ENCODE results near the gene COL20A1. TPM values are rescaled to one million over a fixed set of nuclear protein-coding genes. Genes with fewer than 3 reads are reported as not detected.

The COL20A1 gene
- total and polyA plus RNA-seq, 2 of the 13 experiments (the other 11 are each of a cell fraction or from before 2014, with no cell fraction given) = not detected

DNA sequence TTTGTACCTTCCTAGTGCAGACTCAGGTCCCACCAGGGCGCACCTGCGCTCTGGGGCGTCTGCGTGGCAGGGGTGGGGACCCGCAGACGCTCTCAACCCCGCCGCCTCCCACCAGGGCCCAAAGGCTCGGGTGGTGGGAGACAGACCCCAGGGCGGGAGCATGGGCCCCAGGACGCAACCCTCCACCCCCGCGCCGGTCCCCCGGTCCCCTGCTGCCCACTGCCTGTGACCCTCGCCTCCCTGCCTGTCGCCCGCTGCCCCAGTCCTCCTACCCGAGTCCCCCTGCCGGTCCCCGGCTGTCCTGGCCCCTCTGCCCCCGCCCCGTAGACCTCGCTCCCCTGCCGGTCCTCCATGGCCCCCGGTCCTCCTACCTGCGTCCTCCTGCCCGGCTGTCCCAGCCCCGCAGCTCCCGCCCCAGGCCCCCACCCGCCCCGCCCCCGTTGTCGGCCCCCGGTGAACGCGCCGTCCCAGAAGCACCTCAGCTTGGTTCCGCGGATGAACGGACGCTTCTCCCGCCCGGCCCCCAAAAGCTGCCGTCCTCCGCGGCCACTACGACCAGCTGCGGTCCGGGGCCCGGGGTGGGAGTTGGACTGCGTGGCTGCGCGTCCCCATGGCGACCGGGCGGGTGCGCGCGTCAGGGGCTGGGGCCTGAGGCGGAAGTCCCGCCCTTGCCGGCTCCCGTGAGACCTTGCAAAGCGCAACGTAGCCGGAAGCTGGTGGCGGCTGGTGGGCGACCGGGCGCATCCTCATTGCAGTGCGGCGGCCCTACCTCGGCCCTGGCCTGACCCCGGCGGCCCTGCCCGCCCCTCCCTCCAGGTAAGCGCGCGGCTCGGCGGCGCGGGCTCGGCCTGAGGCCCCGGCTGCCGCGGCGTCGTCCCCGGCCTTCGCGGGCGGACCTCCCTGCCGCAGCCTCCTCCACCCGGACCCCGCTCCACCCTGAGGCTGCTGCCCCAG is 20.6 kb upstream of the COL20A1 start, which contains the start of gene ARFGAP1 (continued):
- TF ChIP-seq AHR (CRISPR knock-in tag; IDR thresholded peaks at IDR 0.05) (no peak), ZFYVE20 (CRISPR knock-in tag; IDR thresholded peaks at IDR 0.05; ENCODE audit: borderline replicate concordance, low read depth) (0 out of 2 replicates have a peak, but pooled peaks have one; percentile 20), KDM3A (CRISPR knock-in tag; IDR thresholded peaks at IDR 0.05; ENCODE audit: low read depth) (peak; percentile 54; the same call in 1 of the 2 replicates), AFF4 (CRISPR knock-in tag; IDR thresholded peaks at IDR 0.05) (no peak), GABPA (IDR thresholded peaks at IDR 0.05; ENCODE audit: low read depth, low read length) (peak; percentile 99), GABPA (CRISPR knock-in tag; IDR thresholded peaks at IDR 0.05; ENCODE audit: low read depth) (peak; percentile 92), GLMP (CRISPR knock-in tag; IDR thresholded peaks at IDR 0.05; ENCODE audit: borderline replicate concordance) (no peak), DMAP1 (CRISPR knock-in tag; IDR thresholded peaks at IDR 0.05) (peak; percentile 78), ZFP37 (CRISPR knock-in tag; IDR thresholded peaks at IDR 0.05; ENCODE audit: borderline replicate concordance) (no peak), ZNF746 (CRISPR knock-in tag; IDR thresholded peaks at IDR 0.05) (no peak), FOXK1 (CRISPR knock-in tag; IDR thresholded peaks at IDR 0.05; ENCODE audit: borderline replicate concordance, low read depth) (peak; percentile 89; the same call in 1 of the 2 replicates), ERF (CRISPR knock-in tag; IDR thresholded peaks at IDR 0.05) (peak; percentile 86), TEAD2 (CRISPR knock-in tag; IDR thresholded peaks at IDR 0.05) (0 out of 2 replicates have a peak, but pooled peaks have one; percentile 21)
- TF ChIP-seq, protein P1, sequence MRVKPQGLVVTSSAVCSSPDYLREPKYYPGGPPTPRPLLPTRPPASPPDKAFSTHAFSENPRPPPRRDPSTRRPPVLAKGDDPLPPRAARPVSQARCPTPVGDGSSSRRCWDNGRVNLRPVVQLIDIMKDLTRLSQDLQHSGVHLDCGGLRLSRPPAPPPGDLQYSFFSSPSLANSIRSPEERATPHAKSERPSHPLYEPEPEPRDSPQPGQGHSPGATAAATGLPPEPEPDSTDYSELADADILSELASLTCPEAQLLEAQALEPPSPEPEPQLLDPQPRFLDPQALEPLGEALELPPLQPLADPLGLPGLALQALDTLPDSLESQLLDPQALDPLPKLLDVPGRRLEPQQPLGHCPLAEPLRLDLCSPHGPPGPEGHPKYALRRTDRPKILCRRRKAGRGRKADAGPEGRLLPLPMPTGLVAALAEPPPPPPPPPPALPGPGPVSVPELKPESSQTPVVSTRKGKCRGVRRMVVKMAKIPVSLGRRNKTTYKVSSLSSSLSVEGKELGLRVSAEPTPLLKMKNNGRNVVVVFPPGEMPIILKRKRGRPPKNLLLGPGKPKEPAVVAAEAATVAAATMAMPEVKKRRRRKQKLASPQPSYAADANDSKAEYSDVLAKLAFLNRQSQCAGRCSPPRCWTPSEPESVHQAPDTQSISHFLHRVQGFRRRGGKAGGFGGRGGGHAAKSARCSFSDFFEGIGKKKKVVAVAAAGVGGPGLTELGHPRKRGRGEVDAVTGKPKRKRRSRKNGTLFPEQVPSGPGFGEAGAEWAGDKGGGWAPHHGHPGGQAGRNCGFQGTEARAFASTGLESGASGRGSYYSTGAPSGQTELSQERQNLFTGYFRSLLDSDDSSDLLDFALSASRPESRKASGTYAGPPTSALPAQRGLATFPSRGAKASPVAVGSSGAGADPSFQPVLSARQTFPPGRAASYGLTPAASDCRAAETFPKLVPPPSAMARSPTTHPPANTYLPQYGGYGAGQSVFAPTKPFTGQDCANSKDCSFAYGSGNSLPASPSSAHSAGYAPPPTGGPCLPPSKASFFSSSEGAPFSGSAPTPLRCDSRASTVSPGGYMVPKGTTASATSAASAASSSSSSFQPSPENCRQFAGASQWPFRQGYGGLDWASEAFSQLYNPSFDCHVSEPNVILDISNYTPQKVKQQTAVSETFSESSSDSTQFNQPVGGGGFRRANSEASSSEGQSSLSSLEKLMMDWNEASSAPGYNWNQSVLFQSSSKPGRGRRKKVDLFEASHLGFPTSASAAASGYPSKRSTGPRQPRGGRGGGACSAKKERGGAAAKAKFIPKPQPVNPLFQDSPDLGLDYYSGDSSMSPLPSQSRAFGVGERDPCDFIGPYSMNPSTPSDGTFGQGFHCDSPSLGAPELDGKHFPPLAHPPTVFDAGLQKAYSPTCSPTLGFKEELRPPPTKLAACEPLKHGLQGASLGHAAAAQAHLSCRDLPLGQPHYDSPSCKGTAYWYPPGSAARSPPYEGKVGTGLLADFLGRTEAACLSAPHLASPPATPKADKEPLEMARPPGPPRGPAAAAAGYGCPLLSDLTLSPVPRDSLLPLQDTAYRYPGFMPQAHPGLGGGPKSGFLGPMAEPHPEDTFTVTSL (CRISPR knock-in tag; IDR thresholded peaks at IDR 0.05; ENCODE audit: borderline replicate concordance) = no peak
- TF ChIP-seq, protein P2, sequence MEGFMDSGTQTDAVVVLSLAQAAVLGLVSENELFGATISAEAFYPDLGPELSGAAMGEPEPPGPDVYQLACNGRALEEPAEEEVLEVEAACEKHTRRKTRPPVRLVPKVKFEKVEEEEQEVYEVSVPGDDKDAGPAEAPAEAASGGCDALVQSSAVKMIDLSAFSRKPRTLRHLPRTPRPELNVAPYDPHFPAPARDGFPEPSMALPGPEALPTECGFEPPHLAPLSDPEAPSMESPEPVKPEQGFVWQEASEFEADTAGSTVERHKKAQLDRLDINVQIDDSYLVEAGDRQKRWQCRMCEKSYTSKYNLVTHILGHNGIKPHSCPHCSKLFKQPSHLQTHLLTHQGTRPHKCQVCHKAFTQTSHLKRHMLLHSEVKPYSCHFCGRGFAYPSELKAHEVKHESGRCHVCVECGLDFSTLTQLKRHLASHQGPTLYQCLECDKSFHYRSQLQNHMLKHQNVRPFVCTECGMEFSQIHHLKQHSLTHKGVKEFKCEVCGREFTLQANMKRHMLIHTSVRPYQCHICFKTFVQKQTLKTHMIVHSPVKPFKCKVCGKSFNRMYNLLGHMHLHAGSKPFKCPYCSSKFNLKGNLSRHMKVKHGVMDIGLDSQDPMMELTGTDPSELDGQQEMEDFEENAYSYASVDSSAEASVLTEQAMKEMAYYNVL (CRISPR knock-in tag; IDR thresholded peaks at IDR 0.05; ENCODE audit: borderline replicate concordance) = peak; percentile 37; the same call in 1 of the 2 replicates
